Stimulated activated naive CD8-positive, alpha-beta T cell treated with anti-CD3 and anti-CD28 coated beads, Interleukin-15, Interleukin-2, amounts not matched to agents 100 ng/mL and 50 ng/mL, for 24 hours (primary cell): Measurements from ENCODE around the gene LAPTM5.
A peak's percentile ranks its signal among the peaks of the same experiment; 100 is the strongest.

ENCODE experiments used
- H3K27ac Mint-ChIP-seq: one replicate; pipeline ENCODE4 v1.8.0; 2021; ENCODE audit warnings: mild to moderate bottlenecking, mixed read lengths
- H3K27me3 Mint-ChIP-seq: one replicate; pipeline ENCODE4 v1.8.0; 2021; ENCODE audit warnings: mixed read lengths
- H3K36me3 Mint-ChIP-seq: one replicate; pipeline ENCODE4 v1.8.0; 2021; ENCODE audit warnings: low read depth, mixed read lengths
- H3K4me1 Mint-ChIP-seq: one replicate; pipeline ENCODE4 v1.8.0; 2021; ENCODE audit warnings: low read depth, mixed read lengths
- H3K4me3 Mint-ChIP-seq: one replicate; pipeline ENCODE4 v1.8.0; 2021; ENCODE audit warnings: mild to moderate bottlenecking, mixed read lengths
- H3K9me3 Mint-ChIP-seq: one replicate; pipeline ENCODE4 v1.8.0; 2021; ENCODE audit warnings: mixed read lengths

The LAPTM5 gene

DNA sequence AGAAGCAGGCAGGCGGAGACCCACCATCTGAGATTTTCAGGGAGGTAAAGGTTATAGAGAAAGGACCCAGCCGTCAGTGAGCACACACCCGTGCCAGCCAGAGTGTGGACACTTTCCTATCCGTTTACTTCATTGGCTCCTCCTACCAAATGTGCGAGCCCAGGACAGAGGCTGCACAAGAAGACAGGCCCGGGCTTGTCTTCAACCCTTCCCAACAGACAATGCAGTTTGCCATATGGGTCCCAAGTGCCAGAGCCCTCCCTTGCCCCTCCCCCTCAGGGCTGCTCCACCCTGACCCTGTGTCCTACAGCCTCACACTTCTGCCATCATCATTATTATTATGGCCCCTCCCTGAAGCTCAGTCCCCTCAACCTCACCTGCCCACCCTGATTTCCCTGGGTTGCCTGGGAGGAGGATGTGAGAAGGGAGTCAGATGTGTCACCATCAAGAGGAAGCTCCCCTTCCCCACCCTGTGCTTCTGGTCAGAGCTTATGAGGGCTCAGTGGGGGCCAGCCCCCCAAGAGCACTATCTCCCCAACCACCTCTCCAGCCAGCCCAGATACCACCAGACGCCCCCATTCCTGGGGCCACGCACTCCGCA, 9.4 kb downstream of the LAPTM5 start:
- Mint-ChIP-seq H3K4me1 (peaks cover 100% of the 10 kb centered on the region), H3K9me3 (no peaks in the 10 kb centered on the region), H3K4me3 (peak overlapping the region; percentile 72), H3K36me3 (peaks cover 58% of the 10 kb centered on the region), H3K27ac (peak overlapping the region; percentile 97), H3K27me3 (no peaks in the 10 kb centered on the region)

DNA sequence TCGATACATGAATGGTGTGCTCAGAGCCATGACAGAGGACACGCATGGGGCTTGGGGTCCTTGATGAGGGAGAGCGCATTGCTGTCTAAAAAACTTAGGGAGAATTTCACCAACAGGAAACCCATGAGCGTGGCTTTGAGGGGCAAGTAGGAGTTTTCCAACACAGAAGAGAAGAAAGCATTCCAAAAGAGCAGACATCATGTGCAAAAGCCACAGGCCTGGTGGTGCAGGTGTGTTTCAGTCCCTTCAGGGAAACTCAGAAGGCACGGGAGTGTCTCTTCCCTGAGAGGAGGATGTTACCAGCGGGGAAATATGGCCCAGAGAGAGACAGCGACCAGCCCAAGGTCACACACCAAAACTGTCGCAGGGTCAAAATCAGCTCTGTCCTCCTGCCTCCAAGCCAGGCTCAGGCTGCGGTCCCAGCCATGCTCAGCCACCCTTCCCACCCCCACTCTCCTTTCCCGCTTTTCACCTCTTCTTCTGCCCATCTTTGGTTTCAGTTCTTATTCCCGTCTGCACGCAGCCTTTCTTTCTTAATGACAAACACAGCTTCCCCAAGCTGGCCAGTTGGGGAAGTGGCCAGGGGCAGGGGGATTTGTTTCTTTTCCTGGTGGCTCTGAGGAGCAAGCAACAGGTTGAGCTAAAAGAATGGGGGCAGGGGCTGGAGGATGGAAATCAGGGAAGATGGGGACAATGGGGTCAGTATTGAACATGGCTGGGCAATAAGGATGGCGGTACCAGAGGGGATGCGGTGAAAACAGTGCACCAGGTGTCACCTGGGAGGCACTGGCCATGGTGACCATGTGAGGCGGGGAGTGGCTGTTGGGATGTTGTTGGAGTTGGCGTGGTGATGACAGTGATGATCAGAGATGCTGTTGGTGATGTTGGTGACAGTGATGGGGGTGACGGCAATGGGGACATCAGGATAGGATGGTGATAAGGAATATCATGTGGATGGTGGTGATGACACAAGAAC, 10.3 kb downstream of the LAPTM5 start:
- Mint-ChIP-seq H3K4me3 (peak overlapping the region; percentile 72), H3K27ac (peak overlapping the region; percentile 97), H3K36me3 (peaks cover 59% of the 10 kb centered on the region), H3K9me3 (no peaks in the 10 kb centered on the region), H3K4me1 (peaks cover 100% of the 10 kb centered on the region), H3K27me3 (no peaks in the 10 kb centered on the region)

DNA sequence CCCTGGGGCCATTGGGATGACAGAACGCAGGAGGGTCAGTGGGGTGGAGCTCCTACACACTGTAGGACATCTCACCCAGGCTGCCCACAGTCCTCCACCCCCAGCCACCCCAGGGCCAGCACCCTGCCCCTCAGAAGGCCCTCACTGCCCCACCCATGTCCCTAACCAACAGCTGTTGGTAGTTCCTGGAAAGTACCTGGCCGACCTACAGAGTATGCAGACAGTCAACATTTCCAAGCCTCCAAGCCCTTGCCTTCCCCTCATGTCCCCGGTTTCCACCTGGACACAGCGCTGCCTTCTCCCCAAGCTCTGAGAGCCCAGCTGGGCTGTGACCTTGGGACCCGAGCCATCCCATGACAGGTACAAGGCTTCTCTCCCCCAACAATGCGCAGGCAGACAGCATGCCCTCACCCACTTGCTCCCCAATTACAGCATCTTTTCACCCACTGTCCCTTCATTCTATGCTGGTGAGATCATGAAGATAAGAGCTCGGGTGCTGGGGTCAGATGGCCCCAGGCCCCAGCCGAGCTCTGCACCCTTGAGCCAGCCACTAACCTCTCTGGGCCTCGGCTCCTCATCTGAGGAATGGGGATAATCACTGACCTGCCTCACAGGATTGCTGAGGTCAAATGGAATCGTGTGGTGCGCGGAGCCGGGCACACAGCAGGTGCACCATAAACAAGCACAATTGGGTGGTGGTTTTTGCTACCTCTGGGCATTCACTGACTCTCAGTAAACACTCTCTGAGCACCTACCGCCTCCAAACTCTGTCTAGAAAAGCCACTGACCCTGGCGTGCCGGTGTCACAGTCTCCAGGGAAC, 11.2 kb downstream of the LAPTM5 start:
- Mint-ChIP-seq H3K36me3 (peaks cover 59% of the 10 kb centered on the region), H3K27me3 (no peaks in the 10 kb centered on the region), H3K4me1 (peaks cover 100% of the 10 kb centered on the region), H3K4me3 (peak overlapping the region; percentile 72), H3K9me3 (no peaks in the 10 kb centered on the region), H3K27ac (peak overlapping the region; percentile 97)

DNA sequence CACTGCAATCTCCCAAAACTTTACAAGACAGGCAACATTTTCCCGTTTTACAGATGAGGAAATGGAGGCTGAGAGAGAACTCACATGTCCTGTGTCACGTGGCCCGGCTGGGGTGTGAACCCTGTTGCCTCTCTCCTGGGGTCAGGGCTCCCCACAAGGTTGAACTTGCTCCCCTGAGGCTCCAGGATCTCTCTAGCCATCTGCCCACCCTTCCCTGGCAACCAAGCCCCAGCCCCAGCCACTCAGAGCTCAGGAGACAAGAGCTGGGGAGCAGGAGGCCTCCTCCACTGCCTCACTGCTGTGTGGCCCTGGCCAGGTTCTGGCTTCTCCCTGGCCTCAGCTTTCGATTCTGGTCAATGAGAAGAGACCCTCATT, 11.8 kb downstream of the LAPTM5 start:
- Mint-ChIP-seq H3K27me3 (no peaks in the 10 kb centered on the region), H3K9me3 (no peaks in the 10 kb centered on the region), H3K4me1 (peaks cover 100% of the 10 kb centered on the region), H3K4me3 (peak overlapping the region; percentile 72), H3K27ac (peak overlapping the region; percentile 97), H3K36me3 (peaks cover 65% of the 10 kb centered on the region)

DNA sequence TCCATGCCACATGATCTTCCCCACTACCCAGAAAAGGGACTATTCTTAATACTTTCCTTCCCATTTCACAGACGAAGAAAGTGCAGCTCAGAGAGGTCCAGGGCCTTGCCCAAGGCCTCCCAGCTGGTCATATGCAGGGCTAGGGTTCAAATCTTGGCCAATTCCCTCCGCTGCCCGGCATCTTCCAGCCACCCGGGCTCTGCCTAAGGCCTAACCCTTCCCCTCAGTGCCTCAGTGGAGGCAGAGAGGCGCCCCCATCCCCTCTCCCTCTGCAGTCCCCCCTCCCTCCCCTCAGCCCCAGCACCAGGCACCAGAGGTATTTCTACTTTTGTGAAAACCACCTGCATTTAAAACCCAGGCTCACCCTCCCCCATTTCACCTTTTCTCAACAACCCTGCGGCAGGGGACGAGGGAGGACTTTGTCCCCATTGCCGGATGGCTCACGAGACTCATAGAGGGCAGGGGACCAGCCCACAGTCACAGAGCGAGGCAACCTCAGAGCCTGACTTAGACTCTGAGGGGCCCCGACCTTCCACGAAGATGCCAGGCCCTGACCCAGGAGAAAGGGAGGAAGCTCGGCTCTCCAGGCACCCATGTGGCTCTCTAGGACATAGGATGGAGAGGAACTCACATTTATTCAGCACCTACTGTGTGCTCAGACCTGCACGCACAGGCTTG, 12.3 kb downstream of the LAPTM5 start:
- Mint-ChIP-seq H3K27ac (peak overlapping the region; percentile 97), H3K9me3 (no peaks in the 10 kb centered on the region), H3K27me3 (no peaks in the 10 kb centered on the region), H3K4me1 (peaks cover 100% of the 10 kb centered on the region), H3K36me3 (peaks cover 66% of the 10 kb centered on the region), H3K4me3 (peak overlapping the region; percentile 72)

DNA sequence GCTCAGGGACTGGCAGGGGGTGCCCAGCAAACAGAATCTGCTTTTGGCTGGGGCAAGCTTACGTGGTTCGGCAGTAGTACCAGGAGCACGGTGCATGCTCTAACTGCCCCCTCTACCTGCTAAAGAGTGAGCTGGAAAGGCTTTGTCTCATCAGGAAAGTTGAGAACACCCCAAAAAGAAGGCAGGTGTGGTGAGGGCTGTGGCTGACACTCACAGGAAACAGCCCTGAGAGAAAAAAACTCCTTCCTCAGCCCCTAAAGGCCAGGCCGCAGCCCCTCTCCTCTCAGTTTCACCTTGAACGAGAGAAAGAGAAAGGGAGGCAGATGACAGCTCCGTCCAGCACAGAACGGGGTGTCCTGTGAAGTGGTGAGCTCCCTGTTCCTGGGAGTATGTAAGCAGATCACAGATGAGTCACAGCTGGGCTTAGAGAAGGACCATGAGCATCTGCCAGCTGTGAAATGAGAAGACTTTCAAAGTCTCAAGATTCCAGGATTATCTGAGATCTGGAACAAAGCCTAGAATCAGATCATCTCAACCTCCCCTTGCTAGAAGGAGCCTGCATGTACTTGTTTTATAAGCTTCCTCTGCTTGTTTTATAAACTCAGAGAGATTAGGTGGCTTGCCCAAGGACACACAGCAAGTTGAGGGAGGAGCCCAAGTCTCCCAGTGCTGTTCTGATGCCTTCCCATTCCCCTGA, 13.4 kb downstream of the LAPTM5 start:
- peak overlapping the region; percentile 97 for H3K27ac Mint-ChIP-seq
- peaks cover 100% of the 10 kb centered on the region for H3K4me1 Mint-ChIP-seq
- H3K4me3 Mint-ChIP-seq, result peak overlapping the region; percentile 62
- H3K36me3 Mint-ChIP-seq, result peaks cover 68% of the 10 kb centered on the region
- no peaks in the 10 kb centered on the region for H3K9me3 Mint-ChIP-seq
- H3K27me3 Mint-ChIP-seq, result no peaks in the 10 kb centered on the region

DNA sequence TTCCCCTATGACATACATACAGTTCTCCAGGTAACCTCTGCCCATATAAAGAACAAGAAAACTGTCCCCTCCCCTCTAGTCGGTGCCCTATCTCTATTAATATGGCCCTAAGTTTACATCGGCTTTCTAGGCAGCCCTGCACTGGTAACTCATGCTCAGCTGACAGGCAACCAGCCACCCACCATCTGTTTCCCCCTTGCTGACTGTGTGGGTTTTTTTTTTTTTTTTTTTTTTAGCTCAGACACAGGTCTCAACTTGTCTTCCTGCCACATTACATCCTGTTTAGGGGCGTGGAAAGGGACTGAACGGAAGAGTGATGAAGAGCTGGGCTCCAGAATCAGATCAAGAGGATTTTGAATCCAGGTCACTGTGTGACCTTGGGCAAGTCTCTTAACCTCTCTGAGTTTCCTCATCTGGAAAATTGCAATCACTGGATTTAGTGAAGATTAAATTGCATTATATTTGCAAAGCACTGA, 14.0 kb downstream of the LAPTM5 start:
- Mint-ChIP-seq H3K36me3 (peaks cover 68% of the 10 kb centered on the region), H3K27ac (peak overlapping the region; percentile 97), H3K9me3 (no peaks in the 10 kb centered on the region), H3K4me1 (peaks cover 100% of the 10 kb centered on the region), H3K27me3 (no peaks in the 10 kb centered on the region), H3K4me3 (peak overlapping the region; percentile 62)

DNA sequence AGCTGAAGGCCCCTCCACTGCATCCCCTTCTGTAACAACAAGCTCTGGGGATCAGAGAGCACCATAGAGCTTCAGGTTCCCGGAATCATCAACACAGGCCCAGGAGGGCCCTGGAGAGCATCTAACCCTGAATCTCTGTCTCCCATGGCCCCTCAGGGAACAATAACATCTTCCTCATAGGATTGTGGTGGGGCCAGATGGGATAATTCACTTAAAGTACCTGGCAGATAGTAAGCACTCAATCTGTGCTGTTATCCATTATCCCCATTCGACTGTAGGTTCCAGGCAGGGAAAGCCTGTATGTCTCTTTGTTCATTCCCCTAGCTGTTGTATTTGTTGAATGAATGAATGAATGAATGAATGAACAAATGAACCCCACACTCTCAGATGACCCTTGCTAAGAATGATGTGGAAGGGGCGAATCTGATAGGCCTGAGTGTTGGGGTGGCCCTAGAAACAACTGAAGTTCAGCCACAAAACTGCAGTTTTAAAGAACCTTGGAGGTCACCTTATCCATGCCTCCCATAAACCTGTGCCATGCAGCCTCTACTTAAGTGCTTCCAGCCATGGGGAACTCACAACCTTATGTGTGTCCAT, 14.5 kb downstream of the LAPTM5 start:
- peak overlapping the region; percentile 62 for H3K4me3 Mint-ChIP-seq
- no peaks in the 10 kb centered on the region for H3K9me3 Mint-ChIP-seq
- H3K36me3 Mint-ChIP-seq, result peaks cover 69% of the 10 kb centered on the region
- H3K4me1 Mint-ChIP-seq, result peaks cover 100% of the 10 kb centered on the region
- no peaks in the 10 kb centered on the region for H3K27me3 Mint-ChIP-seq
- peak overlapping the region; percentile 97 for H3K27ac Mint-ChIP-seq

DNA sequence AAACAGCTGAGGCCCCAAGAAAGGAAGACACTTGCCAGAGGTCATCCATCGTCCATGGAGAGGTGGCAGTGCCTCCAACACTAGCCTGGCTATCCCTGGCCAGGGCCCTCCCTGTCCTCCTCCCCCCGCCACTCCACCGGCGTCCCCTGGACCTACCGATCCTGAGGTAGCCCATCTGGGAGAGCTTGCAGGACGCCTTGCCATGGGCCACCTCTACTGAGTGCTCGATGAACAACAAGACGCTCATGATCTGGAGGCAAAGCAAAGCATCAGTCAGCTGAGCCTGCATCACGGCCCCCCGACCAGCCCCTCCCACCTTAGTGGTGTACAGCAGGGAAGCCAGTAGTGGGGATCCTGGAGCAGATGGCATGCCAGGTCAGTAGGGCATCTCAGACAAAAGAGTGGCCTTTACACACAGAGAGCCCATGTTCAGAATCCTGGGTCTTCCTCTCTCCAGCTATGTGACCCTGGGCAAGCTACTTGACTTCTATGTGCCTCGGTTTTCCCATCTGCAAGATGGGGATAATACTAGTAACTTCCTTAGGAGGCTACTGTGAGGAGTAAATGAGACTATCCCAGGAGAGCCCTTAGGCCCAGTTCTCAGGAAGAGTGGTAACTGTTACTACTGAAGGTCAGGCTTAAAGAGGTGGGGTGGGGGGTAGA, 15.1 kb downstream of the LAPTM5 start:
- H3K9me3 Mint-ChIP-seq, result no peaks in the 10 kb centered on the region
- H3K27me3 Mint-ChIP-seq, result no peaks in the 10 kb centered on the region
- H3K4me1 Mint-ChIP-seq, result peaks cover 100% of the 10 kb centered on the region
- peak overlapping the region; percentile 97 for H3K27ac Mint-ChIP-seq
- peak overlapping the region; percentile 28 for H3K4me3 Mint-ChIP-seq
- H3K36me3 Mint-ChIP-seq, result peaks cover 70% of the 10 kb centered on the region

DNA sequence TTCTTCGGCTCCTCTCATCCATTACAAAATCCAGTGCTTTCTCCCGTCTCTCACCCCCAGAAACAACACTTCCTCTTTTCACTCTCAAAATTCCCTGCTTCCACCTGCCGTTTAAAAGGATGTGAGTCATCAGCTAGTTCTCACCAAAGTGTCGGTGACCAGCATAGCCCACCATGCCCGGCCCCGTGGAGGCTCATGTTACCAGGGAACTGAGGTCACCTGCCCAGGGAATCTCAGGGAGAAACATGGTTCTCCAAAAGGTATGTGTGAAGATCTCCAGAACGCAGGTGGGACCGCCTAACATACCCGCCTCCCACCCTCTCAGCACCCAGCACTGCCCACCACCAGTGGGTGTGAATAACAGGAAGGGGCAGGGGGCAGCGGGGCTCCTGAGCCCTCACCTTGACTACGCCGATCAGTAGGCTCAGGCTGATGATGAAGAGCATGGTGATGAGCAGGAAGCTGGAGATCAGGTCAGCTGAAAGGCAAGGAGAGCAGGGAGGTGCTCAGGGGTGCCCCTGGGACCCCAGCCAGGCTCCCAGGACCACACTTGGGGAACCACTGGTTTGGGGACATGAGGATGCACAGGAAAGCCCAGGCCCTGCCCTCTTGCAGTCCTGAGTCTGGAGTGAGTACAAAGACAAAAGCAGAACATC, 16.2 kb downstream of the LAPTM5 start:
- peak overlapping the region; percentile 84 for H3K27ac Mint-ChIP-seq
- H3K9me3 Mint-ChIP-seq, result no peaks in the 10 kb centered on the region
- peaks cover 98% of the 10 kb centered on the region for H3K4me1 Mint-ChIP-seq
- peaks cover 72% of the 10 kb centered on the region for H3K36me3 Mint-ChIP-seq
- H3K4me3 Mint-ChIP-seq, result peak overlapping the region; percentile 28
- H3K27me3 Mint-ChIP-seq, result no peaks in the 10 kb centered on the region

DNA sequence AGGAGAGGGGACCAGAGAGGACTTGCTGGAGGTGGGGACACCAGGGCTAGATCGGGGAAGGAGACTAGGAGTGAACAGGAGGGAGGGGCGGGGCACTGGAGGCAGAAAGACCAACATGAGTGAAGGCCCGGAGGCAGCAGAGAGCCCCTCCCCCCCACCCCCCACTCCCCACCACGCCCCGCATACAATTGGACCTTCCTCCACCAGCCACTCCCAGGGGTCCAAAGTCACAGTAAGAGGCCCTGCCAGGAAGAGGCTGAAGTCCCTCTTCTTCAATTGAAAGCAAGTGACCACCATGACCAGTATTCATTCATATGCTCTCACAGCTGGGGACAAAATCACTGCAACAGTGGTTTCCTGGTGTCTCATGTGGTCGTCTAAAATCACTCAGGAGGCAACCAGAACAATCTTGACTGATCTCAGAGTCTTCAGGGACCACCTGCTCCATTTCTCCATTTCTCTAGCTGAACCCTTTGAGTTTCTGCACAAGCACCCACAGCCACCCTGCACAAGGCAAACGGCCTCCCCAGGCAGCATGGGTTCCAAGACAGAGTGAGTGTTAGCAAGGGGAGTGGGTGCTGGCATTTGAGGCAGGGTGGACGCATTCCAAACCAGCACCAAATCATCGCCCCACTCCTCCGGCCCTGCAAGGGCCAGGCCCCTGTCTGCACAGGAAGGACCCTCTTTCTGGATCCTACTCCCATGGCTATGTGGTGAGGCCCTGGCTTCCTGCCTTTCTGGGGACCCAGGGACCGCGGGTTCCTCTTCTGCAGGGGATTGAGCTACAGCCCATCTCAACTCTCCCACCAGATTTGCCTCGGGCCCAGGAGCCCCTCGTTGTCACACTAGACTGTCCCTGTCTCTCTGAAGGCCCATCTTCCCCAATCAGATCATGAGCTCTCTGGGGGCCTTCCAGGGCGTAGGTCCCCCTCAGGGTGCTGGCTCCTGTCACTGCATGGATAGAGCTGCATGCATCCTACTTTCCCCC, 17.0 kb downstream of the LAPTM5 start:
- peak overlapping the region; percentile 84 for H3K27ac Mint-ChIP-seq
- no peaks in the 10 kb centered on the region for H3K27me3 Mint-ChIP-seq
- H3K4me1 Mint-ChIP-seq, result peaks cover 90% of the 10 kb centered on the region
- H3K9me3 Mint-ChIP-seq, result no peaks in the 10 kb centered on the region
- peaks cover 76% of the 10 kb centered on the region for H3K36me3 Mint-ChIP-seq
- H3K4me3 Mint-ChIP-seq, result peak overlapping the region; percentile 28

DNA sequence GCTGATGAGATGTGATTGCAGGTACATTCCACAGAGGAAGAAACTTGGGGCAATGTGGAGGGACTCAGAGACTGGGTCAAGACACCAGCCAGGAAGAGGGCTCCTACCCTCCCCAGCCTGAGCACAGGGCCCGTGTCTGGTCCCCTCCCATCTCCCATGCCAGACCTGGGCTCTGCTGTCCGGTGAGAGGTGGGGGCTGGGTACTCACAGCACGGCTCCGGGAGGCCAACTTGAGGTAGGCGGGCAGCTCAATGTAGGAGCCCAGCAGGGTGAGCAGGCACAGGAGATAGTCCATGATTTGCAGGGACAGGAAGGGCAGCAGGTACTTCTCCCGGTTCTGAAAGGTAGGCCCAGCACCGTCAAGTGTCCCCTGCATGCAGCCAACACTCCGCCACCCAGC, 18.0 kb downstream of the LAPTM5 start:
- Mint-ChIP-seq H3K27ac (peak overlapping the region; percentile 32), H3K4me3 (no peak overlapping the region), H3K27me3 (no peaks in the 10 kb centered on the region), H3K4me1 (peaks cover 80% of the 10 kb centered on the region), H3K9me3 (no peaks in the 10 kb centered on the region), H3K36me3 (peaks cover 84% of the 10 kb centered on the region)
